GM21360 (cell line): Measurements from ENCODE around the gene RAET1L.
"Not testable (repeated sequence)": the region's sequence is repeated elsewhere in the genome, so short reads cannot be mapped to it uniquely, and the experiment has no call there.

ENCODE experiments used
- ATAC-seq: cut with Tn5 transposase; IDR thresholded peaks from one replicate; pipeline ENCODE4 v1.9.1; 2021; ENCODE audit warnings: mild to moderate bottlenecking, moderate library complexity; ENCODE audit not compliant: unreplicated experiment

Gene RAET1L

GRCh38 chr6:150017186-150017521 is 8.2 kb downstream of the RAET1L start:
- not testable (repeated sequence) for ATAC-seq

GRCh38 chr6:150016324-150017185 is 8.8 kb downstream of the RAET1L start:
- ATAC-seq = no peak

GRCh38 chr6:150015281-150016001 is 9.9 kb downstream of the RAET1L start:
- not testable (repeated sequence) for ATAC-seq

GRCh38 chr6:150014623-150015280 is 10.6 kb downstream of the RAET1L start:
- ATAC-seq = not testable (repeated sequence)

- ATAC-seq = not testable (repeated sequence)
Measured at GRCh38 chr6:150013785-150014622, 11.3 kb downstream of the RAET1L start.

- not testable (repeated sequence) for ATAC-seq
Measured at GRCh38 chr6:150012846-150013784, 12.2 kb downstream of the RAET1L start.

- ATAC-seq = no peak
Measured at GRCh38 chr6:150008588-150008987, 16.7 kb downstream of the RAET1L start.

GRCh38 chr6:150006961-150007464 is 18.3 kb downstream of the RAET1L start:
- ATAC-seq = peak; percentile 38

- ATAC-seq = no peak
Measured at GRCh38 chr6:150005761-150006651, 19.3 kb downstream of the RAET1L start.

- ATAC-seq = peak; percentile 68
Measured at GRCh38 chr6:150004783-150005717, 20.3 kb downstream of the RAET1L start.

- ATAC-seq = no peak
Measured at GRCh38 chr6:150004101-150004782, 21.1 kb downstream of the RAET1L start.

GRCh38 chr6:150003599-150003998 is 21.7 kb downstream of the RAET1L start:
- ATAC-seq = not testable (repeated sequence)

GRCh38 chr6:150002710-150003109 is 22.6 kb downstream of the RAET1L start:
- ATAC-seq = no peak

- peak; percentile 46 for ATAC-seq
Measured at GRCh38 chr6:150001295-150002008, 23.9 kb downstream of the RAET1L start.

- no peak for ATAC-seq
Measured at GRCh38 chr6:149999636-150000035, 25.7 kb downstream of the RAET1L start.

GRCh38 chr6:149995971-149996370 is 29.4 kb downstream of the RAET1L start:
- no peak for ATAC-seq
